GM21576 (cell line): Measurements from ENCODE around the gene DEF6.

Experiments
- ATAC-seq: cut with Tn5 transposase; IDR thresholded peaks from one replicate; pipeline ENCODE4 v1.9.1; 2021; ENCODE audit warnings: mild to moderate bottlenecking, moderate library complexity; ENCODE audit not compliant: unreplicated experiment

The DEF6 gene

GRCh38 chr6:35342258-35343091 is 44.9 kb downstream of the DEF6 start, which contains the start of gene PPARD:
PPARD (plus strand) TSS chr6:35342558; CDS start chr6:35411088, 68,530 bp downstream.
- peak; percentile 93 for ATAC-seq

GRCh38 chr6:35343092-35343834 is 45.6 kb downstream of the DEF6 start:
- ATAC-seq = no peak

GRCh38 chr6:35343835-35344550 is 46.4 kb downstream of the DEF6 start:
- ATAC-seq = no peak

- no peak for ATAC-seq
Observed at GRCh38 chr6:35351422-35351821, 53.8 kb downstream of the DEF6 start.

- no peak for ATAC-seq
Observed at GRCh38 chr6:35352735-35353134, 55.1 kb downstream of the DEF6 start.

- no peak for ATAC-seq
Observed at GRCh38 chr6:35354361-35355135, 56.9 kb downstream of the DEF6 start.

GRCh38 chr6:35356391-35356790 is 58.8 kb downstream of the DEF6 start:
- no peak for ATAC-seq

GRCh38 chr6:35357677-35358076 is 60.1 kb downstream of the DEF6 start:
- no peak for ATAC-seq

- ATAC-seq = no peak
Observed at GRCh38 chr6:35358086-35358485, 60.5 kb downstream of the DEF6 start.

- ATAC-seq = no peak
Observed at GRCh38 chr6:35359346-35359743, 61.7 kb downstream of the DEF6 start.

- no peak for ATAC-seq
Observed at GRCh38 chr6:35359744-35360348, 62.2 kb downstream of the DEF6 start.

GRCh38 chr6:35360349-35361138 is 62.9 kb downstream of the DEF6 start:
- ATAC-seq = no peak

- ATAC-seq = no peak
Observed at GRCh38 chr6:35362200-35362599, 64.6 kb downstream of the DEF6 start.

GRCh38 chr6:35363293-35363750 is 65.7 kb downstream of the DEF6 start:
- ATAC-seq = no peak

- ATAC-seq = no peak
Observed at GRCh38 chr6:35365594-35366203, 68.1 kb downstream of the DEF6 start.

GRCh38 chr6:35366204-35366596 is 68.6 kb downstream of the DEF6 start:
- no peak for ATAC-seq

GRCh38 chr6:35367646-35368037 is 70.0 kb downstream of the DEF6 start:
- ATAC-seq = no peak

GRCh38 chr6:35368038-35368887 is 70.6 kb downstream of the DEF6 start:
- no peak for ATAC-seq
